ENCODE measurements around the gene POR.
A peak's percentile ranks its signal among the peaks of the same experiment; 100 is the strongest.

POR gene

DNA sequence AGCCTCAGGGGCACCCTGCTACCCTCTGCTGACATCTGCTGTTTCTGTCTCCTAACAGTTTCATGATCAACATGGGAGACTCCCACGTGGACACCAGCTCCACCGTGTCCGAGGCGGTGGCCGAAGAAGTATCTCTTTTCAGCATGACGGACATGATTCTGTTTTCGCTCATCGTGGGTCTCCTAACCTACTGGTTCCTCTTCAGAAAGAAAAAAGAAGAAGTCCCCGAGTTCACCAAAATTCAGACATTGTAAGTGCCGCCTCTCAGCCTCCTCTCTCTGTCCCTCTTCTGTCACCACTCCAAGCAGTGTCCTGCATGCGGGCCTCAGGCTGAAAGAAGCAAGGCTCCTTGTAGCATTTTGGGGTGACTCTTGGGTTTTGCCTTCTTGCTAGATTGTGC, 39.0 kb downstream of the POR start:
- no peak for DNase-seq (ENCODE audit: low spot score)

DNA sequence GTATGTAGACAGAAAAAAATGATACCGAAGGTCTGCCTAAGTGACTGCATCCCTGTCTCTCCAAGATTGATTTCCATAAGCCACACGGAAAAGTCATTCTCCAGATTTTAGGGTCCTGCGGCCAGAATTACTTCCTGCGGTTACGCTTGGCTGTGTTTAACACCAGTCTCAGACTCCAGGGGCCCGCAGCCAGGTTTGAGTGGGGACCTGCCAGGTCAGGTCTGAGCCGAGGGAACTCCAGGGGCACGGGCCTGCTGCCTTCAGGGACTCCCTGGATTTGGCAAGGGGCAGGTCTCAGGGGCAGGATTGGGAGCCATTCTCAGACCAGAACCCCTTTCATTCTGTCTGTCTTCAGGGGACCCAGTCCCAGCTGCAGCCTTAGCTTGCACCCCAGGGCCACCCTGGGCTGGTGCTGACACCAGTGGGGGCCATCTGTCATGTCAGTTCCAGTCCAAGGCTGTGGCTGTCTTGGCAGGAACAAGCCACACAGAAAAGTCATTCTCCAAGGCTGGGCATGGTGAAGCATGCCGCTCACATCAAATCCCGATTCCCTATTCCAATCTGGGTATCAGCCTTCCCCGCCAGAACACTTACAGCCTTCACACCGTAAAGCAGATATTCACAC, 40.5 kb downstream of the POR start:
- DNase-seq (ENCODE audit: low spot score): no peak

DNA sequence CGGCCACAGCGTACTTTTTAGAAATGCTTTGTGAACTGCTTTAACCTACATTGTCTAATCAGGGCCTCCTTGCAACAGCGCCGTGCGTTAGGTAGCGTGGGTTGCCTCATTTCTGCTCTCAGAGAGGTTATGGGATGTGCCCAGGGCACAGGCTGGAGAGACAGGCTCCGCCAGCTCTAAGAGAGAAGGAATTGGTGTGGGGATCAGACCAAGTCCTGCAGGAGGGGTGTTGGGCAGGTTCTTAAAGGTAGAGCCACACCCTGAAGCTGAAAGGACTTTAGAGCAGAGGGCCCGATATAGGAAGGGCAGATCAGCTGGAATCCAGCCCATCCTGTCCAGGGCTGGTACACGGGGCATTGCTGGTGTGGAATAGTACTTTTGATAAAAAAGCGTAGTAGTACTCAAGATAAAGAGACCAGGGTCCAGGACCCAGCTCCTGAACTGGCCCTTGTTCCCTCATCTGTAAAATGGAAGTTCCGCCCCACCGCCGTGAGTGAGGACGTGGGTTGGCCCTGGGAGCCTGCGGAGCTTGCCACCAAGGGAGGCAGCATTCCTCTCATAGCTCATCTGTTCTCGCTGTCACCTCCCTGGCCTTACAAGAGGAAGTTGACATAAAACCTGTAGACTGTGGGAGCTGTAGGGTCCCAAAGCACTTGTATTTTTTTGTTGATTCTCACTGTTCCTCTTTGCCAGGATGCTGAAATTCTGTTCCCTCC, 42.2 kb downstream of the POR start:
- no peak for DNase-seq (ENCODE audit: low spot score)

DNA sequence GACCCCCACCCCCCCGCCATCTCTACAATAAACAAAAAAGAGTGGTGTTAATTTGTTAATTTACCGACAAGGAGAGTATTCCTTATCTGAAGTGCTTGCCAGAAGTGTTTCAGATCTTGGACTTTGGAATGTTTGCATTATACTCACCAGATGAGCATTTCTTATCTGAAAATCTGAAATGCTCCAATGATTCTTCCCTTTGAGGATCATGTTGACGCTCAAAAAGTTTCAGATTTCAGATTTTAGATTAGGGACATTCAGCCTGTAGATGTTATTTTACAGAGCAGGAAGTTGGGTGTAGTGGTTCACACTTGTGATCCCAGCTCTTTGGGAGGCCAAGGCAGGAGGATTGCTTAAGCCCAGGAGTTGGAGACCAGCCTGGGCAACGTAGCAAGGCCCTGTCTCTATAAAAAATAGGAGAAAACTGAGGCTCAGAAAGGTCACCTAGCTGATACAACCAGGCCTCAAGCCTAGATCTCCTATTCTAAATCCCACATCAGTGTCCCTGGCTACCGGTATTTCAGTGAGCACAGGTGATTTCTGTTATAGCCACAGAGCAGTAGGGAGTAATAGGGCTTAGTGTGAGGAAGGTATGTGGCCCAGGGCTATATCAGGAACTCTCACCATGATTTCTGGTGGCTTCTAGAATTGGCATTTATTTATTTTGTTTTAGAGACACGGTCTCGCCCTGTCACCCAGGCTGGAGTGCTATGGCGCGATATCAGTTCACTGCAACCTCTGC, 44.0 kb downstream of the POR start:
- DNase-seq (ENCODE audit: low spot score): no peak

DNA sequence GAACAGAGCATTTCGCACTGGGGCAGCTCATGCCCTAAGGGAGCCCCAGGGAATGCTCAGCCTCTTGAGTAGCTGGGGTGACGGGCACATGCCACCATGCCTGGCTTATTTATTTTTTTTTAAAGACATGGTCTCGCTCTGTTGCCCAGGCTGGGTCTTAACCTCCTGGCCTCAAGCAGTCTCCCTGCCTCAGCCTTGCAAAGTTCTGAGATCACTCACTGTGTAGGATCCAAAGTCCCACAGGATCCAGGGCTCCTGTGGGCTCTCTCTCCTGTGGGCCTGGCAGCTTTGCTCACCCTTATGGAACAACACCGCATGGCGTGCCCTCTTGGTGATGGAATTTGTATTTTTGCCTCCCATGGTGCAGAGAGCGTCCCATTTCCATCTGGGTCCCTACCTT, 45.4 kb downstream of the POR start:
- DNase-seq (ENCODE audit: low spot score): no peak

DNA sequence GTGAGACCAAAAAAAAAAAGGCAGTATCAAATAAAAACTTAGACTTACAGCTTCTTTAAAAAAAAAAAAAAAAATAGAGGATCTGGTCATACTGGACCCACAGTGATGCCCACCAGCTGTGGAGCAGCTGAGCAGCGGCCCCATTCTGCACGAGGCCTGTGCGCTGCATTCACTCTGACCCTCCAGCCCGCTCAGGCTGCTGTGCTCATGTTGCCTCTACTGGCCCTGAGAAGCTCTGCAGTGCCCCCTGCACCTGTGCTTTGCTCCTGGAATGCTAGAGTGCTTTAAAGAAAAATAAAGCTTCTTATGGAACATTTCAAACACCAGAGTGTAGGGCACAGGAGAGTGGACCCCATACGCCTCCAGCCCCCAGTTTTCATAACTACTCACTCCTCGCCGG, 46.3 kb downstream of the POR start:
- DNase-seq (ENCODE audit: low spot score): no peak

DNA sequence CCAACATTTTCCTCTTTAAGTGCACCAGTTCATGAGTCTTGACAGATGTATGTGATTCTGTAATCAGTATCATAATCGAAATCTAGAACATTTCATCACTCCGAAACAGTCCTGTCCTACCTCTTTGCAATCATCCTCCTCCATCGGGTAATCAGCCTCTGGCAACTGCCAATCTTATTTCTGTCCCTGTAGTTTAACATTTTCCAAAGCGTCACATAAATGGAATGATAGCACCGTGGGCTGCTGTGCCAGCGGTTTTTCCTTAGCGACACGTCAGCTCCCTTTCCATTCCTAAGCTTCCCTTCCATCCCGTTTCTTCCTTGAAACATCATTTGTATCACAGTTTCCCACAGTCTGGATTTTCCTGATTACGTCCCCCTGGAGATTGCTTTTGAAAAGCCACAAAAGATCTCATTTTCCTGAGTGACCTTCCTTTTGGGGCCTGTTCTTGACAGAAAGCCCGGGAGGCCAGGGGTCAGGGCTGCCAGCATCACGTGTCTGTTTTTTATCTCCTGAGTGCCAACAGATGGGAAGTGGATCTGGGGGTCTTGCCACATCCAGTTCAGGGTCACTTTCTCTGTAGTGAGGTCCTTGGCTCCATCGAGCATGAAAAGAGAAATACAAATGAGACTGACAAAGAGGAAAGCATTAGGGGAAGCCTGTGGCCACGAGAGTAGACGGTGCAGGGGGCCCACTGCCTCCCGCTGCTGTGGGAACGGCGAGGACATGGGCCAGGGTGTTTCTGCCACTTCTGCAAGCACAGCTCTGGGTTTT, 47.8 kb downstream of the POR start:
- no peak for DNase-seq (ENCODE audit: low spot score)

DNA sequence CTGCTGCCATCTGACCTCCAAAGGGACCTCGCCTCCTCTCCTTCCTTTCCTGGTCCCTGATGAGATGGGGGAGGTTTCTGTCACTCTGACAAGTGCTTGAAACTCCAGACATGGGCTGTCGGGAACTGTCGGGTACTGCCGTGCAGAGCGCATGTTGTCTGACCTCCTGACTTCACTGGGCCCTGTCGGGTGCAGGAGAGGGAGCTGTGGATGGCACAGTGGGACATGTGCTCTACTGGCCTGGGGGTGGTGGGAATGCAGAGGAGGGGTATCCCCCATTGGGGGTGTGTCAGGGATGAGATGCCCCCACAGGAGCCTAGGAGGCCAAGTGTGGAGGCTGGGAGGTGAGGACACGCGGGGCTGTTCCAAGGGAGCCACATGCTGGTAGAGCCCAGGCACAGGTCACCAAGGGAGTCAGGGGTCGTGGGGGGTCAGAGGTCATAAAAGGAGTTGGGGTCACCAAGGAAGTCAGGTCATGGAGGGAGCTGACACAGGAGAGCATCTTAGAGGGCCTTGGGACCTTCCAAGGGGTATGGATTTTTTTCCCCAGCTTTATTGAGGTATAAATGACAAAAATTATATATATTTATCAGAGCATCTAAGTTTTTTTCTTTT, 48.5 kb downstream of the POR start:
- no peak for DNase-seq (ENCODE audit: low spot score)

DNA sequence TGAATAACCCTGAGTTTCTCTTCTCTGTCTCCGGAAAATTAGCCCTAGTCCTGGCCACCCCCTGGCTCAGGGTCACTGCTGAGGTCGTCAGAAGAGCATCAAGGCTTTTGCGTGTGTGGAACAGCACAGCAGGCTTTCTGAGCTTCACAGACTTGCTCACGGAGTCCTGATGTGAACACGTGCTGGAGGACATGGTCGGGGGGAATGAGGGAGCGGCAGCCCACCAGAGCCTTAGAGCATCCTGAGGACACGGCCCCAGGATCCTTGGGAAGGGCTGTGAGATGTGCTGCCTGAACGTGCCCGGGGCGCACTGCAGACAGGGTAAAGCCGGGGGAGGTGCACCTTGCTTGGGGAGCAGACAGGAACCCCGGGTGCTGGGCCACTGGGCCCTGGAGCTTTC, 50.7 kb downstream of the POR start:
- no peak for DNase-seq (ENCODE audit: low spot score)

DNA sequence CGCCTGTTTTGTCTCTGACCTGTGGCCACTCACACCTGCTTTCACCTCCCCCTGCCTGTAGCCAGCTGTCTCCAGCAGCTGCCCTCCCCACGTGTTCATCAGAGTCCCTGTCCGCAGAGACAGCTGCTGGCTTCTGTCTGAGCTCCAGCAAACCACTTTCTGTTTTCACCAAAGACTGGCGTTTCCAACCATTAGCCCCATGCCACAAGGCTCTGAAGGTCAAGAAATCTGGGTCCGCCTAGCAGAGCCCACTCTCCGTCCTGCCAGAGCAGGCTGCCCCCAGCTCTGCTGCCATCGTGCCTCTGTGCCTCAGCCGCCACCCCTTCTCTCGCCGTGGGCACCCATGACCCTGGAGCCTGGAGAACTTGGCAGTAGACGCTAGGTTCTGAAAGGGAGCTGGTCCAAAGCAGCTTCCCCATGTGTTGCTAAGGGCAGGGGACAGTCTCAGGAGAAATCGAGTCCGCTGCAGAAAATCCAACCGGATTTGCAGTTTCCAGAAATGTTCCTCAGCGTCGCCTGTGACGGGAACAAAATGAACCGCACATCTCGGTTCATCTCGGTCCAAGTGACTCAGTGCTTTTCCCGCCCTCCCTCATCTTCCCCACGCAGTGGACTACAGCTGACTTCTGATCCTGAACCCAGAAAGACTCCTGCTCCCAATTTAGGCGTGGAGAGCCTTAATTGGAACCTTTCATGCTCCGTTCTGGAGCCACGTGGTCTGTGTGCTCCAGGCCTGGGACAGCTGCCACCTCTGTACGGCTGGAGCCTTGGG, 51.4 kb downstream of the POR start:
- DNase-seq (ENCODE audit: low spot score): no peak

DNA sequence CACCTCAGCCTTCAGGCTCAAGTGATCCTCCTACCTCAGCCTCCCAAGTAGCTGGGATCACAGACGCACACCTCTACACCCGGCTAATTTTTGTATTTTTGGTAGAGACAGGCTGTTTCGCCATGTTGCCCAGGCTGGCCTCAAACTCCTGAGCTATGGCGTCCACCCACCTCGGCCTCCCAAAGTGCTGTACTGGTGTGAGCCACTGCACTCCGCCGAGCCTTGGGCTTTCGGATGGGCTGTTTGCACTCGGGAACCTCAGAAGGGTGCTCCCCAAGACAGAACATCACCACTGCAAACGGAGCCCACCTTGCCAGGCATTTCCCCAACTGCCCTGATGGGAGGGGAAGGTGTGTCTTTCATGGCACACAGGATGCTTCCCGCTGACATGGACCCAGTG, 52.1 kb downstream of the POR start:
- no peak for DNase-seq (ENCODE audit: low spot score)

DNA sequence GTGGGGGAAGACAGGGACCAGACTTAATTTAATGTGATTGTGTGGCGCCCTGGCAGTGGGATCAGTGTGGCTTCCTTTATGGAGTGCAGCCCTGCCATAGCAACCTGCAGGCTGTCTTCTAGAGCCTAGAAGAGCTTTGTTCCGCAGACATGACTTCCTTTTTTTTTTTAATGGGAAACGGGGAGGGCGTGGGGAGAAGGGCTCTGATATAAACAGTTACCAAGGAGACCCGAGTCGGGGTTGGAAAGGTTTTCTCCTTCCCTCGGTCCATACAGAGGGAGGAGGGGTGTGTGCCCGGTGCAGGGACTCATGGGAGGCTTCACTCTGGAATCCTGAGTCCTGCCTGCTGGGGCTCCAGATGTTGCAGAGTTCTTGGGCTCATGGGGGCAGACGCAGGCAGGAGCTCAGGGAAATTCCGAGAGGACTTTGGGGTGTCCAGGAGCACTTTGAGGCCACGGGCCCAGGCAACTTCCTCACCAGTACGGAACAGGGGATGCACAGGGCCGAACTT, 52.6 kb downstream of the POR start:
- no peak for DNase-seq (ENCODE audit: low spot score)

DNA sequence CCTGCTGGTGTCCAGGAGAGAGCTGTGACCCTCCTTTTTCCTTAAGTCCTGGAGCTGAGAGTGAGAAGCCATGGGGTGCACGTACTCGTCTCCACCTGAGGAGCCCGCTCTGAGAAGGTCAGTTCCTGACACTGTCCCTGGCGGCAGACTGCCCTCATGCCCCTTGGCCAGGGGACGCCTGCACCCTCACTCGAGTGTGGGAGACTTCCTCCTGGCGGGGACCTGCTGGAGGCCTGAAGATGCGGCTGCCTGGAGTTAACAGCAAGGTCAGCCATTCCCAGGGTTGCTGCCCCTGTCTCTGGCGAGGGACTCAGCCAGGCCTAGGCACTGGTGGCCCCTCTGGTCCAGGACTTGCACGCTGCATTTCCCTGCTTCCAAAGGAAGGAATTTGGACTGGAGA, 53.1 kb downstream of the POR start:
- DNase-seq (ENCODE audit: low spot score): no peak

DNA sequence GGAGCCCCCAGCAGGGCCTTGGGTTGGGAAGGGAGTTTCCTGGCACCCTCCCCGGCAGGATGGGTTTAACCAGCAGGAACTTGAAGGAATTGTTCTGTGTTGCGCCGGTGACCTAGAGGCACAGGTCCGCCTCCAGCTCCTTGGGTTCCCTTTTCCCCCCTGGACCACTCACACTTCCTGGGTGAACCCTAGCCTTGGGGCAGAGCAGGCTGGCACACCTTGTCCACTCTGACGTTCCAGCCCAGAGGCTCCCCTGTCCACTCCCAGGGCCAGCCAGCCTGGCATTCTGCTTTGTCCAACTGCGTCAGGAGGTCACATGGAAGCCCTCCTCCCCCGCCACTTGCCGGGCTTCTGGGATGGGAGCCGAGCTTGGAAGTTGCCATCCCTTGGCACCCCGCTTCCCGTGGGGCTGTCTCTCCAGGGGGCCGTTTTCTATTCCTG, 53.6 kb downstream of the POR start:
- no peak for DNase-seq (ENCODE audit: low spot score)

DNA sequence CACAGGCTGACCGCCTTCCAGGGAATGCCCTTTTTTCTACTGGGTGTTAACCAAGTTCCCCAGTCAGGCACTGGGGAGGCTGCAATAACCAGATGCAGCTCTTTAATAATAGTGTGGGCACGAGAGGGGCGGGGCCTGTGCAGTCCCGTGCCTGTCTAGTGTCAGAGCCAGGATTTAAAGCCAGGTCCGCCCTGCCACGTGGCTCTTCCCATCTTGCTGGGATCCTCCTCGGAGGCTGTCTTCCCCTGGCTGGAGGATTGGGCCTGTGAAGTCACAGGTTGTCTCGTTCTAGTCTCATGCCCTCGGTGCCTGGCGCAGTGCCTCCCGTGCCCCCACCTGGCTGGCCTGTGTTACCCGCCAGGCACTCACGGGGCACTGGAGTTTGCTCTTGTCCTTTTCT, 54.2 kb downstream of the POR start:
- DNase-seq (ENCODE audit: low spot score): no peak

DNA sequence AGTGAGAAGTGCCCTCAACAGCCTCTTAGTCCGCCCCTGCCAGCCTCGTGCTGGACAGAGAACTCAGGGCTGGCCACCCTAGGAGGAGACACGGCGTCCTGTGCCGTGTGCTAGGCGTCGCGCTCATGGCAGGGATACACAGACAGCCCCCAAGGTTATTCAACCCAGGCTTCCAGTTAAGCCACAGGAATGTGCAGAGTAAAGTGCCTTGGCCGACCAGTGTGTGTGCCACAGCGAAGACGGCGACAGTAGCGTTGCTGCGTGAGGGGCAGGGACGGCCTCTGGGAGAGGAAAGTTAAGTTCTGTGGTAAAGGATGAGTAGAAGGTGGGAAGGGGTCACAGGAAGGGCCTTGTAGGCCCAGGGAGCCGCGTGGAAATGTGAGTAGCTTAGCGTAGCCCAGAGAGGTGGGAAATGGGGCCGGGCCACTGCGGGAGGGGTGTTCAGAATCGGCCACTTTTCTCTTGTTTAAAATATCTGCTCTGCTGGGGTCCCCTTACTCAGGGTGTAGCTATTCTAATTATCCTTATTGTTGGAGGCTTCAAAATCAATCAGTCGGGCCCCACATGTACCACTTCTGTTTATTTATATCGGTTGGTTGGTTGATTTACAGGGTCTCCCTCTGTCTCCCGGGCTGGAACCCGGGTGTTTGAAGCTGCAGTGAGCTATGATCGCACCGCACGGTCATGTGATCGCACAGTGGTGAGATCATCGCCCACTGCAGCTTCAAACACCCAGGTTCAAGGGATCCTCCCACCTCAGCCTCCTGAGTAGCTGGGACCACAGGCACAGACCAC, 54.9 kb downstream of the POR start:
- DNase-seq (ENCODE audit: low spot score): no peak

DNA sequence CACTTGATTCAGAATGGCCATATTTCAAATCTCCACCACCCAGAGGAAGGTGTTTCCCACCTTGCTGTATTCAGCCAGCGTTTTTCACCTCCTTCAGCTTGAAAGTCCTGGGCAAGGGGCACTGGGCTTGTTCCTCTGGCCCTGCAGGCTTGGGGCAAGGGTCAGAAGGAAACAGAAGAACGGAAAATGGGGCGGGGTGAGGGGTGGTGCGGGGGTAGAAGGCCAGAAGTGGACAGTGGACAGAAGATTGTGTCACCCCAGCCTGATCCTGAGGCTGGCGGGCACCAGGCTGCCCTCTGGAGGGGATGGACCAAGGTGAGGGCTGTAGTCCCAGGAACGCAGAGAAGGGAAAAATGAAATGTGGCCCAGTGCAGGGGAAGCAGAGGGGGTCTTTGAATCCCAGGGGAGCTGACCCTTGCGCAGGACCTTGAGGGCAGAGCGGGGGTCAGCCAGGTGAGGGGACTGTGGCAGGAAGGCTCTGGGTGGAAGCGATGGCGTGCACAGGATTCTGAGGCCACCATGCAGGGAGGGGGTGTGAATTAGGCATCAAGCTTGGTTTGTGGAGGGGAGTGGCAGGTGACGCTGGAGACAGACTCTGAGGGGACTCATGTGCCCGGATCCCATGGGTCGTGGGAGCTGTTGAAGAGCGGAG, 56.5 kb downstream of the POR start:
- no peak for DNase-seq (ENCODE audit: low spot score)

DNA sequence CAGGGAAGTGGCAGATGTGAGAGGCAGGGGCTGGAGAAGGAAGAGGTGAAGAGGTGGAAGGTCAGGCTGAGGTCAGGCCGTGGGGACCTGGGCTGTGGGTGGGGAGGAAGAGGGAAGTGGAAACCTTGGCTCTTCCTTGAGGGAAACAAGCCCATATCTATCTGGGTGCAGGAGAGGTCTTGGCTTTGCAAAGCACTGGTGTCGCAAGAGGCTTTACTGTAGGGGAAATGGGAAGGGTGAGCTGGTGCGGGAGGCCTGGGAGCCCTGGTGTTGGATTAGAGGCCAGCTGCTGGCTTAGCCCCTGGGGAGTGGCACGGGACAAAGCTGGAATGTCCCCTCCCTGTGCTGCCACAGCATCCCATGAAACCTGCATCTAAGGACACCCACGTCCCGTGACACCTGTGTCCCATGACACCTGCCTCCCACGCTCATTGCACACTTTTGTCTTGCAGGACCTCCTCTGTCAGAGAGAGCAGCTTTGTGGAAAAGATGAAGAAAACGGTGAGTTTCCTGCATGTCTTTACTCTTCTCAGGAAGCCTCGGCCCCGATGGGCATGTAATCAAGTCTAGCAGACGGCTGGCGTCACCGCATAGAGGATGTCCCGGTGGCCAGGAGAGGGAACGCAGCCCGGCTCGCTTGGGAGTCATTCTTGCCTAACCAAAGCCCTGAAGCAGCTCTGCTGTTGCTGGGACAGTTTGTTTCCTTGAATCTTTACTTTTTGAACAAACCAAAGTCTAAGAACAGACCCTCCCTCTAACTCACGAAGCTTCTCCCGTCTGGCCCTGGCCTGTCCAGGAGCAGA, 57.2 kb downstream of the POR start:
- DNase-seq (ENCODE audit: low spot score): peak; percentile 5

DNA sequence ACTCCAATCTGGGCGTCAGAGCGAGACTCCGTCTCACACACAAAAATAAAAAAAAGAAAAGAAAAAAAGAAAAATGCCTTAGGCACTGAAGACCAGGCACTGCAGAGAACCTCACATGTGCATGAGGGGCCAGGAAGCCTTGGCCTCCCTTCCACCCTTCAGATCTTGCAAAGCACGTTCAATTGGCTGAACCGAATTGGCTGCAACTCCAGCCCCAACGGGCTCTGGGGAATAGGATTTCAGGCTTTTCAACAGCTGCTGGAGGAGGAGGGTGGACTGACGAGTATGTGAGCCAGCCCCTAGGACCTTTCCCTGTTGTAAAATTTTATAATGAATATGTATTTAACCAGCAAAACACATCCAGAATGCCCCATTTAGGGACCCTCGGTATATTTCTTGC, 62.8 kb downstream of the POR start:
- DNase-seq (ENCODE audit: low spot score): no peak
